PFSK-1 (cell line): Measurements from ENCODE around the gene IFI16.

Source experiments
- FOXP2 ChIP-seq: optimal IDR thresholded peaks from 2 replicates; pipeline ENCODE3; 2011; ENCODE audit warnings: borderline replicate concordance, control low read depth, inconsistent platforms; ENCODE audit not compliant: insufficient read depth; ENCODE audit errors: extremely low read length, extremely low read depth
- POLR2AphosphoS5 ChIP-seq: IDR thresholded peaks from 2 replicates; pipeline ENCODE4 v1.6.1; 2012; ENCODE audit warnings: low read depth, mild to moderate bottlenecking, control low read depth, low read length, moderate library complexity
- SIN3A ChIP-seq: IDR thresholded peaks from 2 replicates; pipeline ENCODE4 v1.6.1; 2012; ENCODE audit warnings: mild to moderate bottlenecking, low read length, moderate library complexity, borderline replicate concordance; ENCODE audit not compliant: insufficient read depth
- TAF1 ChIP-seq: IDR thresholded peaks from 2 replicates; pipeline ENCODE4 v1.6.1; 2012; ENCODE audit warnings: low read length, control low read depth, borderline replicate concordance; ENCODE audit not compliant: insufficient read depth
- TF ChIP-seq, protein P1 (sequence below), 2 experiments: IDR thresholded peaks; 2 replicates each; pipeline versions ENCODE4 v1.6.1 to v1.8.0; 2011 to 2012; ENCODE audit warnings: low read depth in 2 of 2, low read length in 2 of 2, control low read depth in 1 of 2, inconsistent platforms in 1 of 2, mild to moderate bottlenecking in 1 of 2, moderate library complexity in 1 of 2; ENCODE audit not compliant: insufficient read depth in 1 of 2

The IFI16 gene

DNA sequence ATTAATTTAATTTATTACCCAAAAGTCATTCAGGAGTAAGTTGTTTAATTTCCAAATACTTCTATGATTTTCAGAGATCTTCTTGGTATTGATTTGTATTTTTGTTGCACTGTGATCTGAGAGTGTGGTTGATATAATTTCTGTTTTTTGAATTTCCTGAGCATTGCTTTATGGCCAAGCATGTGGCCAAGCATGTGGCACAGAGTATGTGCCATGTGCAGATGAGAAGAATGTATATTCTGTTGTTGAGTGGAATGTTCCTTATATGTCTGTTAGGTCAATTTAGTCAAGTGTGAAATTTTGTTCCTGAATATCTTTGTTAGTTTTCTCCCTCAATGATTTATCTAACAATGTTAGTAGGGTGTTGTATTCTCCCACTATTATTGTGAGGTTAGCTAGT lies 25.3 kb upstream of the IFI16 start:
- TF ChIP-seq FOXP2 = no peak

DNA sequence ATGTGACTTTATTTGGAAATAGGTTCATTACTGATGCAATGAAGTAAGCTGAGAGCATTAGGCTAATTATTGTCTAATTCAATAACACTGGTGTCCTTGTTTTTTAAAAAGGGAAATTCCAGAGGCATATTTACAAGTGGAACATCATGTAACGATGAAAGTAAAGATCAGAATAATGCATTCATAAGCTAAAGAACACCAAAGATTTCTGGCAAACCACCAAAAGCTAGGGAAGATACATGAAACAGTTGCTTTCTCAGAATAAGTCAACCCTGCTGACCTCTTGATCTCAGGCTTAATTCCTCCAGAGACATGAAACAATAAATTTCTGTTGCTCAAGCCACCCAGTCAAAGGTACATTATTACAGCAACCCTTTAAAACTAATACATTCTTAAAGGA lies 20.3 kb upstream of the IFI16 start:
- TF ChIP-seq, protein P1, sequence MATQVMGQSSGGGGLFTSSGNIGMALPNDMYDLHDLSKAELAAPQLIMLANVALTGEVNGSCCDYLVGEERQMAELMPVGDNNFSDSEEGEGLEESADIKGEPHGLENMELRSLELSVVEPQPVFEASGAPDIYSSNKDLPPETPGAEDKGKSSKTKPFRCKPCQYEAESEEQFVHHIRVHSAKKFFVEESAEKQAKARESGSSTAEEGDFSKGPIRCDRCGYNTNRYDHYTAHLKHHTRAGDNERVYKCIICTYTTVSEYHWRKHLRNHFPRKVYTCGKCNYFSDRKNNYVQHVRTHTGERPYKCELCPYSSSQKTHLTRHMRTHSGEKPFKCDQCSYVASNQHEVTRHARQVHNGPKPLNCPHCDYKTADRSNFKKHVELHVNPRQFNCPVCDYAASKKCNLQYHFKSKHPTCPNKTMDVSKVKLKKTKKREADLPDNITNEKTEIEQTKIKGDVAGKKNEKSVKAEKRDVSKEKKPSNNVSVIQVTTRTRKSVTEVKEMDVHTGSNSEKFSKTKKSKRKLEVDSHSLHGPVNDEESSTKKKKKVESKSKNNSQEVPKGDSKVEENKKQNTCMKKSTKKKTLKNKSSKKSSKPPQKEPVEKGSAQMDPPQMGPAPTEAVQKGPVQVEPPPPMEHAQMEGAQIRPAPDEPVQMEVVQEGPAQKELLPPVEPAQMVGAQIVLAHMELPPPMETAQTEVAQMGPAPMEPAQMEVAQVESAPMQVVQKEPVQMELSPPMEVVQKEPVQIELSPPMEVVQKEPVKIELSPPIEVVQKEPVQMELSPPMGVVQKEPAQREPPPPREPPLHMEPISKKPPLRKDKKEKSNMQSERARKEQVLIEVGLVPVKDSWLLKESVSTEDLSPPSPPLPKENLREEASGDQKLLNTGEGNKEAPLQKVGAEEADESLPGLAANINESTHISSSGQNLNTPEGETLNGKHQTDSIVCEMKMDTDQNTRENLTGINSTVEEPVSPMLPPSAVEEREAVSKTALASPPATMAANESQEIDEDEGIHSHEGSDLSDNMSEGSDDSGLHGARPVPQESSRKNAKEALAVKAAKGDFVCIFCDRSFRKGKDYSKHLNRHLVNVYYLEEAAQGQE (IDR thresholded peaks at IDR 0.05; ENCODE audit: insufficient read depth in 1 of 2, low read depth in 2 of 2, low read length in 2 of 2) = no peak
- TF ChIP-seq POLR2AphosphoS5 (no peak), TAF1 (no peak), FOXP2 (no peak), SIN3A (no peak)

DNA sequence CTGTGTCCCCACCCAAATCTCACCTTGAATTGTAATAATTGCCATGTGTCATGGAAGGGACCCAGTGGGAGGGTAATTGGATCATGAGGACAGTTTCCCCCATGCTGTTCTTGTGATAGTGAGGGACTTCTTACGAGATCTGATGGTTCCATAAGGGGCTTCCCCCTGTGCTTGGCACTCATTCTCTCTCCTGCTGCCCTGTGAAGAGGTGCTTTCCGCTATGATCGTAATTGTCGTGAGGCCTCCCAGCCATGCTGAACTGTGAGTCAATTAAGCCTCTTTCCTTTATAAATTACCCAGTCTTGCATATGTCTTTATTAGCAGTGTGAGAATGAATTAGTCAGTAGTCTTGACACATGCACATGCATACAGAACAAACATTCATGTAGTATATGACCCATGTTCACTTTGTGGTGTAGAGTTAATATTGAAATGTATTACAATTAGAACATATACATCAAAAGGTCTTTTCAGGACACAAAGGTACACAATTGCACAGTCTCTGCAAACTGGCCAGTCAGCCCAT lies 16.9 kb upstream of the IFI16 start:
- TF ChIP-seq, protein P1 (IDR thresholded peaks at IDR 0.05; ENCODE audit: insufficient read depth in 1 of 2, low read depth in 2 of 2, low read length in 2 of 2) = no peak
- TF ChIP-seq SIN3A (no peak), FOXP2 (no peak), POLR2AphosphoS5 (no peak), TAF1 (no peak)

DNA sequence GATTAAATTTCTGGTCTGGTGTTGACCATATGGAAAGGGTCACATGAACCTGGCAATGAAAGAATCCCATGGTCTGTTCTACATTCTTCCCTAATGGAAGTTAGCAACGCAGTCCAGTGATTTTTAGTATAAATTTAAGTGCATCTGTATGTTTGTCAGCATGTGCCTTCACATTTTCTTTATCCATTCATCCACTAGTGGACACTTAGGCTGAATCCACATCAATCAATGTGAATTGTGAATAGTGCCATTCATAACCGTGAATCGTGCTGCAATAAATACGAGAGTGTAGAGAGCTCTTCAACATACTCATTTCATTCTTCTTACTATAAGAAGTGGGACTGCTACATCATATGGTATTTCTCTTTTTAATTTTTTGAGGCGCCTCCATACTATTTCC lies 12.7 kb upstream of the IFI16 start:
- TF ChIP-seq FOXP2 (no peak), SIN3A (no peak), TAF1 (no peak), POLR2AphosphoS5 (no peak)
- TF ChIP-seq, protein P1 (IDR thresholded peaks at IDR 0.05; ENCODE audit: insufficient read depth in 1 of 2, low read depth in 2 of 2, low read length in 2 of 2) = no peak

DNA sequence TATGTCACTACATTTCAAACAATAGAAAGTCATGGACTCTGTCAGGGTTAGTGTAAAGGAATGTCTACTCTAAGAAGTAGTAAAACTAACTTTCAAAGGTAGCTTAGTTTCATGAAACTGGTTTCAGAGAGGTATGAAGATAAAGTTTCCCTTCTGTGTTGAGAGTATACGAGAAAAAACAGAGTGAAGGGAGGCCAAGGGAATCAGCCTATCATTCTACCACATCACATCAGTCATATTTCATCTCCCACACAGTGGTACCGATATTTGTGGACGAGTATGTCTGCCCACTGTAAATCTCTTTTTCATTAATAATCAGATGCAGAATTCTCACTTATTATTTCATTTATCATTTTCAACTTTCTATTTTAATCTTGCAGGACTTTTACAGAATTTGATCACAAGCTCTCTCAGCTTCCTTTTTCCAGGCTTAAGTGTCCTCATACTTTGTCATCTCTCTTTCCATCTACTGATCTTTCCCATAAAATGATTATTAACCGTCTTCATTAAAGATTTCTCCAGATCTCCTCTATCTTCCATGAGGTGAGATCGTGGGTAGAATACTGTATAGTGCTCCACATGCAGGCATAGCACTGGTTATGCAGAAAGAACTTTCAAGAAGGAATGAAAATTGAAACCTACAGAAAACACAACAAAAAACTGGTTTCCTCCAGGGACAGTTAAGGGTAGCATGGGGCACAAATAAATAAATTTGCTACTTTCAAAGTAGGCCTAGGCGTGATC lies 11.5 kb upstream of the IFI16 start:
- TF ChIP-seq SIN3A (no peak), POLR2AphosphoS5 (no peak), FOXP2 (no peak), TAF1 (no peak)
- TF ChIP-seq, protein P1 (IDR thresholded peaks at IDR 0.05; ENCODE audit: insufficient read depth in 1 of 2, low read depth in 2 of 2, low read length in 2 of 2) = no peak
